Panc1 (cell line): ENCODE data around the gene FBP1. TPM values are rescaled to one million over a fixed set of nuclear protein-coding genes. Genes with fewer than 3 reads are reported as not detected.

ENCODE experiments used
- ATAC-seq: fragments of 200-7000 bp; cut with Tn5 transposase; 2 replicates; pipeline ENCODE4 v1.9.1; 2020; ENCODE audit warnings: mild to moderate bottlenecking, moderate library complexity
- BruUV-seq: library from RNA; stranded (reverse); fragments of 400-500 nt; replicated peaks from 2 replicates; lab custom pipeline; 2021; lab: Mats Ljungman, UMichigan
- CTCF ChIA-PET: fragments of 300-600 bp; sonication (Branson Sonifier 250); formaldehyde crosslinking; loops from one replicate; lab custom pipeline; 2022; ENCODE audit warnings: antibody characterized with exemption; lab: Charles Lee
- POLR2A ChIA-PET: fragments of 300-600 bp; sonication (Branson Sonifier 250); formaldehyde crosslinking; loops from one replicate; lab custom pipeline; 2022; ENCODE audit warnings: antibody characterized with exemption; lab: Charles Lee
- DNase-seq: peaks from one replicate; pipeline ENCODE4 v3.0.0-alpha.2; 2010; ENCODE audit warnings: low read depth, low spot score
- H3K27ac ChIP-seq: 2 replicates; pipeline ENCODE4 v1.5.1; 2011; ENCODE audit warnings: mild to moderate bottlenecking, low read length, inconsistent platforms
- H3K27me3 ChIP-seq: fragments of 200-500 bp; sonication (Bioruptor generic); 2 replicates; pipeline ENCODE4 v1.6.0; 2014; ENCODE audit warnings: low read length, inconsistent platforms; ENCODE audit not compliant: control insufficient read depth, insufficient read depth
- H3K36me3 ChIP-seq: fragments of 200-500 bp; sonication (Bioruptor generic); 2 replicates; pipeline ENCODE4 v1.5.1; 2014; ENCODE audit warnings: inconsistent platforms, mild to moderate bottlenecking, low read length, moderate library complexity; ENCODE audit not compliant: control insufficient read depth, insufficient read depth
- H3K4me1 ChIP-seq: 2 replicates; pipeline ENCODE4 v1.5.1; 2011; ENCODE audit warnings: inconsistent platforms, mild to moderate bottlenecking, low read length, moderate library complexity; ENCODE audit not compliant: control insufficient read depth, insufficient read depth
- H3K4me3 ChIP-seq, 2 experiments: 2 replicates each; pipeline ENCODE4 v1.5.1; 2011 to 2012; ENCODE audit warnings: low read depth in 2 of 2, low read length in 2 of 2, mild to moderate bottlenecking in 2 of 2, inconsistent platforms in 1 of 2, moderate library complexity in 1 of 2
- H3K9me3 ChIP-seq: fragments of 200-500 bp; sonication (Bioruptor generic); 2 replicates; pipeline ENCODE4 v1.5.1; 2014; ENCODE audit warnings: low read depth, mild to moderate bottlenecking, inconsistent platforms, low read length, moderate library complexity; ENCODE audit not compliant: control insufficient read depth, insufficient read depth
- POLR2AphosphoS5 ChIP-seq: IDR thresholded peaks from 2 replicates; pipeline ENCODE4 v1.6.1; 2012; ENCODE audit warnings: mild to moderate bottlenecking, low read depth, low read length, moderate library complexity
- SIN3A ChIP-seq: IDR thresholded peaks from 2 replicates; pipeline ENCODE4 v1.6.1; 2012; ENCODE audit warnings: low read depth, mild to moderate bottlenecking, low read length, moderate library complexity, borderline replicate concordance; ENCODE audit not compliant: insufficient read depth
- TCF7L2 ChIP-seq: IDR thresholded peaks from 2 replicates; pipeline ENCODE4 v1.6.1; 2011; ENCODE audit warnings: mild to moderate bottlenecking, low read depth, low read length, inconsistent platforms
- in situ Hi-C: cut with HindIII; loops from 2 replicates; pipeline ENCODE4 v1.10.0; 2016; ENCODE audit warnings: low sequenced_read_pairs, low pct_unique_long_range_greater_than_20kb
- intact Hi-C: fragments of 100-400 bp; cut with micrococcal nuclease; formaldehyde crosslinking; loops from one replicate; pipeline ENCODE4 v1.10.0; 2022; ENCODE audit not compliant: unreplicated experiment
- total RNA-seq: library from RNA; stranded (reverse); gene quantifications from one replicate; pipeline ENCODE4 v1.2.1, GENCODE V29; 2021; ENCODE audit not compliant: unreplicated experiment
- TF ChIP-seq, protein P1 (sequence below), 2 experiments: IDR thresholded peaks; 2 replicates each; pipeline ENCODE4 v1.6.1; 2011 to 2012; ENCODE audit warnings: low read depth in 2 of 2, control low read depth in 1 of 2, low read length in 1 of 2, mild to moderate bottlenecking in 1 of 2, moderate library complexity in 1 of 2; ENCODE audit not compliant: insufficient read depth in 1 of 2
- TF ChIP-seq, protein P2 (sequence below): fragments of 450-650 bp; IDR thresholded peaks from 2 replicates; pipeline ENCODE4 v1.5.1; 2017; ENCODE audit warnings: mild to moderate bottlenecking

FBP1 gene
- total RNA-seq, 1 experiment from 2014 or later: 0.36 TPM

DNA sequence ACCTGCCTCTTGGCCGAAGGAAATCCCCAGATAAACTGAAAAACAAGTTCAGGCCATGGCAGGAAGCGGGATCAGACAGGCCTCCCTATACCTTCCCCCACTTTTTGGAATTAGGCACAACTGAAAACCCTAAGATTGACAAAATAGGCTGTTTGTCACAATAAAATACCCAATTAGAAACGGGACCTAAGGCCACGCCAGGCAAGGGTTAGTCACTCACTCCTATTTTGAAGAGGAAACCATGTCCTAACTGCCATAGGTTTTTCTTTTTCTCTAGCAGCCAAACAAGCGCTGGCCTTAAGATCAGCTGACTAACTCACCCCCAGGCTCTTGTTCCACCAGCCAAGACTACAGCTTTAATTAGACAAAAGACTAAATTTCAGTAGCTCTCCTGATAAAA lies 57.6 kb downstream of the FBP1 start:
- TF ChIP-seq, protein P1, sequence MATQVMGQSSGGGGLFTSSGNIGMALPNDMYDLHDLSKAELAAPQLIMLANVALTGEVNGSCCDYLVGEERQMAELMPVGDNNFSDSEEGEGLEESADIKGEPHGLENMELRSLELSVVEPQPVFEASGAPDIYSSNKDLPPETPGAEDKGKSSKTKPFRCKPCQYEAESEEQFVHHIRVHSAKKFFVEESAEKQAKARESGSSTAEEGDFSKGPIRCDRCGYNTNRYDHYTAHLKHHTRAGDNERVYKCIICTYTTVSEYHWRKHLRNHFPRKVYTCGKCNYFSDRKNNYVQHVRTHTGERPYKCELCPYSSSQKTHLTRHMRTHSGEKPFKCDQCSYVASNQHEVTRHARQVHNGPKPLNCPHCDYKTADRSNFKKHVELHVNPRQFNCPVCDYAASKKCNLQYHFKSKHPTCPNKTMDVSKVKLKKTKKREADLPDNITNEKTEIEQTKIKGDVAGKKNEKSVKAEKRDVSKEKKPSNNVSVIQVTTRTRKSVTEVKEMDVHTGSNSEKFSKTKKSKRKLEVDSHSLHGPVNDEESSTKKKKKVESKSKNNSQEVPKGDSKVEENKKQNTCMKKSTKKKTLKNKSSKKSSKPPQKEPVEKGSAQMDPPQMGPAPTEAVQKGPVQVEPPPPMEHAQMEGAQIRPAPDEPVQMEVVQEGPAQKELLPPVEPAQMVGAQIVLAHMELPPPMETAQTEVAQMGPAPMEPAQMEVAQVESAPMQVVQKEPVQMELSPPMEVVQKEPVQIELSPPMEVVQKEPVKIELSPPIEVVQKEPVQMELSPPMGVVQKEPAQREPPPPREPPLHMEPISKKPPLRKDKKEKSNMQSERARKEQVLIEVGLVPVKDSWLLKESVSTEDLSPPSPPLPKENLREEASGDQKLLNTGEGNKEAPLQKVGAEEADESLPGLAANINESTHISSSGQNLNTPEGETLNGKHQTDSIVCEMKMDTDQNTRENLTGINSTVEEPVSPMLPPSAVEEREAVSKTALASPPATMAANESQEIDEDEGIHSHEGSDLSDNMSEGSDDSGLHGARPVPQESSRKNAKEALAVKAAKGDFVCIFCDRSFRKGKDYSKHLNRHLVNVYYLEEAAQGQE (IDR thresholded peaks at IDR 0.05; ENCODE audit: insufficient read depth in 1 of 2, low read depth in 2 of 2, low read length in 1 of 2): no peak
- no peak for TF ChIP-seq POLR2AphosphoS5
- POLR2A ChIA-PET: no interaction called here
- Histone ChIP-seq H3K9me3 (no peaks in the 10 kb centered on the region), H3K36me3 (no peaks in the 10 kb centered on the region), H3K4me3 (no peak overlapping the region), H3K27me3 (no peaks in the 10 kb centered on the region), H3K27ac (no peak overlapping the region), H3K4me1 (no peaks in the 10 kb centered on the region)
- DNase-seq (no peak), ATAC-seq (no peak)
- CTCF ChIA-PET: interaction anchor here (0.6 kb wide), 1 partner anchor 587 kb away, joined by 3 read pairs; no protein-coding TSS in a partner anchor
- intact Hi-C loops (no loop called here), in situ Hi-C loops (no loop called here)
- no TSS peak for BruUV-seq

DNA sequence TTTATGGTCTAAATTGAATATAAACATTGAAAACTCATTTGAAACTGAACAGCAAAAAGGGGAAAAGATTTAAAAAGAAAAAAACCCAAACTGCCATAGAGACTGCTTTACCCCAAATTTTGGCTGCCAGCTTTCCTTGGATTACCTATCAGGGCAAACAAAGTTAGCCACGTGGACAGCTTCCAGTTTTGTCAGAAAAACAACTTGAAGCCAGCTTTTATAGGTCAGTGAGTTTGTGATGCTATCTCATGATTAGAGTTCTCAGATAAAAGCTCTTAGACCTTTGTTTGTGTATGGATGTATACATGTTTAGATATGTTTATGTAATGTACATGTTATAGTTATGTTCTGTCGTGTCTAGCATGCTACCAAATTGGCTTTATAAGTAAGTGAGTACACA lies 61.7 kb downstream of the FBP1 start:
- POLR2A ChIA-PET: no interaction called here
- Histone ChIP-seq H3K27ac (no peak overlapping the region), H3K4me1 (no peaks in the 10 kb centered on the region), H3K4me3 (no peak overlapping the region), H3K36me3 (no peaks in the 10 kb centered on the region), H3K27me3 (no peaks in the 10 kb centered on the region; the same call in 1 of the 2 replicates), H3K9me3 (no peaks in the 10 kb centered on the region)
- no TSS peak for BruUV-seq
- DNase-seq (no peak), ATAC-seq (no peak)
- TF ChIP-seq POLR2AphosphoS5 (no peak), SIN3A (no peak), TCF7L2 (no peak)
- TF ChIP-seq, protein P1 (IDR thresholded peaks at IDR 0.05; ENCODE audit: insufficient read depth in 1 of 2, low read depth in 2 of 2, low read length in 1 of 2): no peak
- TF ChIP-seq, protein P2, sequence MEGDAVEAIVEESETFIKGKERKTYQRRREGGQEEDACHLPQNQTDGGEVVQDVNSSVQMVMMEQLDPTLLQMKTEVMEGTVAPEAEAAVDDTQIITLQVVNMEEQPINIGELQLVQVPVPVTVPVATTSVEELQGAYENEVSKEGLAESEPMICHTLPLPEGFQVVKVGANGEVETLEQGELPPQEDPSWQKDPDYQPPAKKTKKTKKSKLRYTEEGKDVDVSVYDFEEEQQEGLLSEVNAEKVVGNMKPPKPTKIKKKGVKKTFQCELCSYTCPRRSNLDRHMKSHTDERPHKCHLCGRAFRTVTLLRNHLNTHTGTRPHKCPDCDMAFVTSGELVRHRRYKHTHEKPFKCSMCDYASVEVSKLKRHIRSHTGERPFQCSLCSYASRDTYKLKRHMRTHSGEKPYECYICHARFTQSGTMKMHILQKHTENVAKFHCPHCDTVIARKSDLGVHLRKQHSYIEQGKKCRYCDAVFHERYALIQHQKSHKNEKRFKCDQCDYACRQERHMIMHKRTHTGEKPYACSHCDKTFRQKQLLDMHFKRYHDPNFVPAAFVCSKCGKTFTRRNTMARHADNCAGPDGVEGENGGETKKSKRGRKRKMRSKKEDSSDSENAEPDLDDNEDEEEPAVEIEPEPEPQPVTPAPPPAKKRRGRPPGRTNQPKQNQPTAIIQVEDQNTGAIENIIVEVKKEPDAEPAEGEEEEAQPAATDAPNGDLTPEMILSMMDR: no peak
- intact Hi-C loops: no loop called here
- CTCF ChIA-PET: no interaction called here
- in situ Hi-C loops: no loop called here
